Sigmoid colon (tissue), 7 donors: ENCODE measurements around the gene TOM1L2. TPM values are rescaled to one million over a fixed set of nuclear protein-coding genes. Genes with fewer than 3 reads are reported as not detected.

Experiments
- DNase-seq: peaks from one replicate; pipeline ENCODE4 v3.0.0-alpha.2; 2019
- H3K27ac ChIP-seq, 4 donors: fragments of 200-600 bp; sonication (generic); one replicate each; pipeline ENCODE4 v1.5.1; 2016 to 2019; ENCODE audit warnings: mild to moderate bottlenecking in 1 of 4
- H3K27me3 ChIP-seq, 3 donors: fragments of 200-600 bp; sonication (generic); one replicate each; pipeline ENCODE4 v1.5.1; 2019; ENCODE audit warnings: mild to moderate bottlenecking in 1 of 3
- H3K36me3 ChIP-seq, 4 donors: fragments of 200-600 bp; sonication (generic); one replicate each; pipeline ENCODE4 v1.5.1; 2016 to 2019
- H3K4me1 ChIP-seq, 4 donors: fragments of 200-600 bp; sonication (generic); one replicate each; pipeline ENCODE4 v1.5.1; 2017 to 2019
- H3K4me3 ChIP-seq, 4 donors: fragments of 200-600 bp; sonication (generic); one replicate each; pipeline ENCODE4 v1.5.1; 2017 to 2019; ENCODE audit warnings: mild to moderate bottlenecking in 2 of 4, moderate library complexity in 1 of 4
- H3K9me3 ChIP-seq, 4 donors: fragments of 200-600 bp in 3 of 4; sonication (generic) in 3 of 4; one replicate each; pipeline versions ENCODE4 v1.5.1 to v1.6.1; 2013 to 2019
- EP300 ChIP-seq, 4 donors: sonication (generic); formaldehyde crosslinking; IDR thresholded peaks; one replicate each; pipeline ENCODE4 v1.6.1; 2017; ENCODE audit warnings: antibody characterized with exemption in 4 of 4
- POLR2A ChIP-seq, 2 donors: fragments of 450-650 bp; IDR thresholded peaks; one replicate each; pipeline ENCODE4 v1.6.1; 2016; ENCODE audit warnings: antibody characterized with exemption in 2 of 2, mild to moderate bottlenecking in 2 of 2, moderate library complexity in 2 of 2
- POLR2AphosphoS5 ChIP-seq, 4 donors: sonication (generic); formaldehyde crosslinking; IDR thresholded peaks; one replicate each; pipeline ENCODE4 v1.6.1; 2017; ENCODE audit warnings: antibody characterized with exemption in 4 of 4
- WGBS, 2 donors: extraction: QIAGEN DNeasy Blood & Tissue Kit; methylation state at CpG; one replicate each; pipeline ENCODE4 v1.1.7; 2013; 5-methylcytosine and 5-hydroxymethylcytosine counted together
- intact Hi-C: fragments of 100-400 bp; cut with DNase I; formaldehyde crosslinking; loops from one replicate; pipeline ENCODE4 v1.15.1; 2023
- polyA plus RNA-seq, 3 donors: library from polyadenylated mRNA; stranded (reverse); fragments of 200-250 nt; gene quantifications; one replicate each; pipeline ENCODE4 v1.2.3, GENCODE V29; 2013
- total RNA-seq, 4 donors: library from RNA; depleted of rRNA; stranded (reverse); fragments of >200 nt; gene quantifications; one replicate each; pipeline ENCODE4 v1.1.0, GENCODE V29; 2016
- TF ChIP-seq, protein P1 (sequence below), 4 experiments: fragments of 450-650 bp in 3 of 4; fragments of 200-600 bp in 1 of 4; IDR thresholded peaks; one replicate each; pipeline ENCODE4 v1.5.1; 2016 to 2019; ENCODE audit warnings: antibody characterized with exemption in 4 of 4, mild to moderate bottlenecking in 3 of 4, moderate library complexity in 2 of 4
- donor health status: healthy with polysubstance abuse.
- donor health status: Bipolar disorder and iron deficiency.
- donor health status: healthy.

TOM1L2 gene
- total and polyA plus RNA-seq, 7 donors, result 13.8 to 215 (median 43.3) TPM

GRCh38 chr17:17812211-17813054 is 159.8 kb downstream of the TOM1L2 start:
- WGBS, 2 donors, result 62 to 67% methylated on average over 59 of the region's 59 CpGs
- peaks cover 0 to 66% (median 57%) of the 10 kb centered on the region in 4 donors for H3K4me1 ChIP-seq

DNA sequence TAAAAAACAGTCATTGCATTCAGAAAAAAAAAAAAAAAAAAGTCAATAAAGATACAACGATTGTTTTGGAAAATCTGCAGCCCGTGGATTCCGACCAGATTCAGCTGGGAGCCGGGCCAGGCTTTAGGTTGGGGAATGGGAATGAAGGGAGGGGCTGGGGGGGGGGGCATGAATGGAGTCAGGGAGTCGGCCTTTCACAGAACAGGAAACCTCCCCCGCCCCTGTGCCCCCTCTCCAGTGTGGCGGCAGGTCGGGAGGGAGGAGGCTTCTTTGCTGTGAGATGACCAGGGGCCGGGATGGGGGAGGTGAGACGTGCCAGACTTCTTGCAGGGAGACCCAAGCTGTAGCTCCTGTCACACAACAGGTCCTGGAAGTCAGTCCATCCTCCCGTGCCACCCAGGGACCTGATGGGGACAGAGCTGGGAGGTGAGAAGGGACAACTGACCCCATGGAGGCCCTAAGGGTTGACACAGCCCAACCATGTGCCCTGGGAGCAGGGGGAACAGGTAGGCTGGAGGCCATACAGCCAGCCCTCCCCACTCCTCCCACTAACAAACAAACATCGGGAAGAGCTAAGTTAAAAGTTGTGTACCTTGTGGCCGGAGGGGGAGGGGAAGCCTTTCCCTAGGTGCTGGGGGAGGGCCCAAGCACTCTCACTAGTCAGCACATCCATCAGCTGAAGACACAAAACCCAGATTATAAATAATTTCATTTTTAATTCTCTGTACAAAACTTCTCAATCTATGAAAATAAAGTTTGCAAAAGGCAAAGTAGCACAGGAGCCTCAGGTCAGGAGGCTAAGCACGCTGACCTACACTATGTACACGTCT is 160.6 kb downstream of the TOM1L2 start:
- Histone ChIP-seq H3K9me3 (no peaks in the 10 kb centered on the region), H3K4me3 (no peak overlapping the region), H3K27me3 (no peaks in the 10 kb centered on the region), H3K27ac (peak overlapping the region; percentile 31 to 90 (median 83)), H3K36me3 (peaks cover 11 to 36% (median 27%) of the 10 kb centered on the region in 4 donors), H3K4me1 (peaks cover 0 to 66% (median 57%) of the 10 kb centered on the region in 4 donors)
- DNase-seq, result no peak
- no peak for TF ChIP-seq POLR2AphosphoS5 (IDR thresholded peaks at IDR 0.05)
- TF ChIP-seq EP300 (IDR thresholded peaks at IDR 0.05), result no peak
- TF ChIP-seq, protein P1, sequence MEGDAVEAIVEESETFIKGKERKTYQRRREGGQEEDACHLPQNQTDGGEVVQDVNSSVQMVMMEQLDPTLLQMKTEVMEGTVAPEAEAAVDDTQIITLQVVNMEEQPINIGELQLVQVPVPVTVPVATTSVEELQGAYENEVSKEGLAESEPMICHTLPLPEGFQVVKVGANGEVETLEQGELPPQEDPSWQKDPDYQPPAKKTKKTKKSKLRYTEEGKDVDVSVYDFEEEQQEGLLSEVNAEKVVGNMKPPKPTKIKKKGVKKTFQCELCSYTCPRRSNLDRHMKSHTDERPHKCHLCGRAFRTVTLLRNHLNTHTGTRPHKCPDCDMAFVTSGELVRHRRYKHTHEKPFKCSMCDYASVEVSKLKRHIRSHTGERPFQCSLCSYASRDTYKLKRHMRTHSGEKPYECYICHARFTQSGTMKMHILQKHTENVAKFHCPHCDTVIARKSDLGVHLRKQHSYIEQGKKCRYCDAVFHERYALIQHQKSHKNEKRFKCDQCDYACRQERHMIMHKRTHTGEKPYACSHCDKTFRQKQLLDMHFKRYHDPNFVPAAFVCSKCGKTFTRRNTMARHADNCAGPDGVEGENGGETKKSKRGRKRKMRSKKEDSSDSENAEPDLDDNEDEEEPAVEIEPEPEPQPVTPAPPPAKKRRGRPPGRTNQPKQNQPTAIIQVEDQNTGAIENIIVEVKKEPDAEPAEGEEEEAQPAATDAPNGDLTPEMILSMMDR (IDR thresholded peaks at IDR 0.05), result no peak
- TF ChIP-seq POLR2A (IDR thresholded peaks at IDR 0.05), result no peak
- 50 to 61% methylated on average over 15 of the region's 15 CpGs for WGBS, 2 donors
- intact Hi-C loops, result loop anchor here (1.0 to 5.0 kb wide), 4 partner anchors 49 to 161 kb away; partner anchors contain the start of genes DRC3, RAI1 and TOM1L2

More at GRCh38 chr17:17812211-17813054, 159.8 kb downstream of the TOM1L2 start:
- TF ChIP-seq POLR2A (IDR thresholded peaks at IDR 0.05) (no peak), EP300 (IDR thresholded peaks at IDR 0.05) (no peak), POLR2AphosphoS5 (IDR thresholded peaks at IDR 0.05) (peak in 3 of 4 donors; percentile 13 to 41 (median 23))
- TF ChIP-seq, protein P1 (IDR thresholded peaks at IDR 0.05), result peak; percentile 99 to 100 (median 100)
- Histone ChIP-seq H3K27me3 (no peaks in the 10 kb centered on the region), H3K27ac (peak overlapping the region; percentile 31 to 90 (median 83)), H3K36me3 (peaks cover 11 to 45% (median 35%) of the 10 kb centered on the region in 4 donors), H3K9me3 (no peaks in the 10 kb centered on the region), H3K4me3 (no peak overlapping the region)
- peak; percentile 89 for DNase-seq
- intact Hi-C loops, result loop anchor here (1.0 to 5.0 kb wide), 4 partner anchors 48 to 160 kb away; partner anchors contain the start of genes DRC3, RAI1 and TOM1L2

- Histone ChIP-seq H3K4me1 (peaks cover 0 to 66% (median 57%) of the 10 kb centered on the region in 4 donors), H3K9me3 (no peaks in the 10 kb centered on the region), H3K4me3 (peak overlapping the region in 3 of 4 donors; percentile 4 to 48 (median 45)), H3K36me3 (peaks cover 11 to 35% (median 21%) of the 10 kb centered on the region in 4 donors), H3K27ac (peak overlapping the region in 3 of 4 donors; percentile 79 to 90 (median 87)), H3K27me3 (no peaks in the 10 kb centered on the region)
- WGBS, 2 donors, result 89% methylated on average over 27 of the region's 27 CpGs
- intact Hi-C loops, result loop anchor here (5.0 kb wide), 2 partner anchors 129 to 161 kb away; partner anchors contain the start of genes DRC3, RAI1 and TOM1L2
- DNase-seq, result no peak
- no peak for TF ChIP-seq POLR2AphosphoS5 (IDR thresholded peaks at IDR 0.05)
- TF ChIP-seq, protein P1 (IDR thresholded peaks at IDR 0.05), result no peak
- TF ChIP-seq POLR2A (IDR thresholded peaks at IDR 0.05), result no peak
- TF ChIP-seq EP300 (IDR thresholded peaks at IDR 0.05), result no peak
Observed at GRCh38 chr17:17810895-17811248, 161.3 kb downstream of the TOM1L2 start.

DNA sequence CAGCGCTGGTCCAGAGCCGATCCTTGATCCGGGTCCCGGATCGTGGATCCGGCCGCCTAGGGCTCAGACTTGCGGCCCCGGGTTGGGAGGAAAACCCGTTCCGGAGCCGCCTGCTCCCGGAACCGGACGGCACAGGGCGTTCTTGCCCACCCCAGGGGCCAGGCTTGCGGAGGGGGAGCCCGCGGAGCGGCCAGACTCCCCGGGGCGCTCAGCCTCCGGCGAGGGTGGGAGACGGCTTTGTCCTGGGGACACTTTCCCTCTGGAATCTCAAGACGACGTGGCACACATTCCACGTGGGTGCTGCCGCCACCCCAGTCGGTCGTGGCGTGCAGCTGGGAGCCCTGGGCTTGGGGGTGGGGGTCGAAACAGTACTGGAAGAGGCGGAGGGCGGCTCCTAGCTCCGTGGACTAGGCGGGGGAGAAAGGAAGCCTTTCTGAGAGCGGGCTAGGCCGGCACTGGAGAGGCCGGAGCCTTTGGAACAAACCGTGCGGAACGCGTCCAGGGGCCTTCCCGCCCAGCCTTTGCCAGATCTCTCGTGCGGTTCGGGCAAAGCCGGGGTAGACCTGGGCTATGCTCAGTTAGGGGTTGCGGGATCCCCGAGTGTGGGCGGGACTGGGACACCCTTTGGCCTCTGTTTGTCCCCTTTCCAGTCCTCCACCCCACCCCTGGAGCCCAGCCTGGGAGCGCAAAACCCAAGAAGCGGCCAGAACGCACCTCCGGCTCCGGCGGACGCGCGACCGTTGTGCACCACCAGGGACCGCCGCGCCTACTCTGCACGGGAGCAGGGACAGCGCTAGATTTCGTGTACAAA is 161.9 kb downstream of the TOM1L2 start:
- intact Hi-C loops, result loop anchor here (5.0 kb wide), 2 partner anchors 128 to 162 kb away; partner anchors contain the start of genes DRC3, RAI1 and TOM1L2
- Histone ChIP-seq H3K27ac (peak overlapping the region; percentile 70 to 90 (median 83)), H3K4me3 (peak overlapping the region; percentile 4 to 48 (median 36)), H3K36me3 (peaks cover 11 to 38% (median 21%) of the 10 kb centered on the region in 4 donors), H3K4me1 (peaks cover 0 to 61% (median 51%) of the 10 kb centered on the region in 4 donors), H3K27me3 (no peaks in the 10 kb centered on the region), H3K9me3 (no peaks in the 10 kb centered on the region)
- 78 to 83% methylated on average over 68 of the region's 68 CpGs for WGBS, 2 donors
- peak; percentile 86 for DNase-seq
- TF ChIP-seq, protein P1 (IDR thresholded peaks at IDR 0.05), result no peak
- TF ChIP-seq POLR2AphosphoS5 (IDR thresholded peaks at IDR 0.05), result peak in 3 of 4 donors; percentile 25 to 49 (median 27)
- TF ChIP-seq POLR2A (IDR thresholded peaks at IDR 0.05), result no peak
- no peak for TF ChIP-seq EP300 (IDR thresholded peaks at IDR 0.05)
